HEK293 (cell line): Measurements from ENCODE around the gene VPS26B.

Source experiments
- CTCF ChIA-PET: fragments of 350-600 bp; formaldehyde crosslinking; extraction: SDS; loops from one replicate; lab custom pipeline; 2021; ENCODE audit warnings: antibody characterized with exemption; lab: Yijun Ruan, JAX
- POLR2A ChIA-PET: fragments of 300-600 bp; formaldehyde crosslinking; extraction: SDS; loops from one replicate; lab custom pipeline; 2020; ENCODE audit warnings: antibody characterized with exemption, inconsistent platforms; lab: Yijun Ruan, JAX
- H3K27ac ChIP-seq: fragments of 200-500 bp; sonication (Bioruptor generic); 2 replicates; pipeline ENCODE4 v1.5.1; 2014; ENCODE audit warnings: low read depth, low read length, control low read depth, inconsistent platforms; ENCODE audit errors: extremely low read depth
- H3K36me3 ChIP-seq, 2 experiments: fragments of 200-500 bp in 1 of 2; sonication (Bioruptor generic) in 1 of 2; 1 replicate in 1 of 2; 2 replicates in 1 of 2; pipeline ENCODE4 v1.5.1; 2014 to 2017; ENCODE audit warnings: inconsistent platforms in 2 of 2, low read length in 2 of 2; ENCODE audit not compliant: control insufficient read depth in 2 of 2, insufficient read depth in 1 of 2
- H3K4me1 ChIP-seq: fragments of 200-500 bp; sonication (Bioruptor generic); 2 replicates; pipeline ENCODE4 v1.5.1; 2014; ENCODE audit warnings: mild to moderate bottlenecking, low read length, inconsistent platforms; ENCODE audit not compliant: control insufficient read depth, insufficient read depth
- H3K4me3 ChIP-seq: 2 replicates; pipeline ENCODE4 v1.5.1; 2011; ENCODE audit warnings: low read depth, mild to moderate bottlenecking, control low read depth, low read length, moderate library complexity
- H3K9me3 ChIP-seq: fragments of 200-500 bp; sonication (Bioruptor generic); 2 replicates; pipeline ENCODE4 v1.5.1; 2014; ENCODE audit warnings: low read depth, low read length, inconsistent platforms; ENCODE audit not compliant: control insufficient read depth, insufficient read depth
- AEBP2 ChIP-seq: fragments of 450-650 bp; formaldehyde crosslinking; IDR thresholded peaks from 2 replicates; pipeline ENCODE4 v1.5.1; 2016; ENCODE audit warnings: missing biosample characterization, missing genetic modification characterization, borderline replicate concordance
- BCL6B ChIP-seq: fragments of 450-650 bp; formaldehyde crosslinking; IDR thresholded peaks from 2 replicates; pipeline ENCODE4 v1.5.1; 2017; ENCODE audit warnings: missing biosample characterization, missing genetic modification characterization
- GLIS1 ChIP-seq: fragments of 450-650 bp; formaldehyde crosslinking; IDR thresholded peaks from 2 replicates; pipeline ENCODE4 v1.5.1; 2016; ENCODE audit warnings: missing biosample characterization, missing genetic modification characterization
- PRDM6 ChIP-seq: fragments of 450-650 bp; formaldehyde crosslinking; IDR thresholded peaks from 2 replicates; pipeline ENCODE4 v1.5.1; 2017; ENCODE audit warnings: missing biosample characterization, missing genetic modification characterization
- SCRT2 ChIP-seq: fragments of 450-650 bp; formaldehyde crosslinking; IDR thresholded peaks from 2 replicates; pipeline ENCODE4 v1.5.1; 2016; ENCODE audit warnings: missing biosample characterization, missing genetic modification characterization
- SETDB1 ChIP-seq: IDR thresholded peaks from one replicate; pipeline ENCODE4 v1.6.1; 2017; ENCODE audit warnings: mild to moderate bottlenecking, low read length, moderate library complexity, mixed read lengths; ENCODE audit not compliant: insufficient read length
- ZBTB20 ChIP-seq: fragments of 450-650 bp; formaldehyde crosslinking; IDR thresholded peaks from 2 replicates; pipeline ENCODE4 v1.5.1; 2016; ENCODE audit warnings: missing biosample characterization, missing genetic modification characterization
- ZBTB26 ChIP-seq: fragments of 450-650 bp; formaldehyde crosslinking; optimal IDR thresholded peaks from 2 replicates; pipeline ENCODE3; 2016; ENCODE audit warnings: missing biosample characterization, mild to moderate bottlenecking, missing genetic modification characterization
- ZNF133 ChIP-seq: fragments of 450-650 bp; formaldehyde crosslinking; IDR thresholded peaks from 2 replicates; pipeline ENCODE4 v1.5.1; 2016; ENCODE audit warnings: missing biosample characterization, missing genetic modification characterization
- ZNF302 ChIP-seq: fragments of 450-650 bp; formaldehyde crosslinking; IDR thresholded peaks from 2 replicates; pipeline ENCODE4 v1.5.1; 2016; ENCODE audit warnings: missing biosample characterization, missing genetic modification characterization, low read depth
- ZNF362 ChIP-seq: fragments of 450-650 bp; formaldehyde crosslinking; IDR thresholded peaks from 2 replicates; pipeline ENCODE4 v1.5.1; 2016; ENCODE audit warnings: missing biosample characterization, missing genetic modification characterization
- ZNF544 ChIP-seq: fragments of 450-650 bp; formaldehyde crosslinking; IDR thresholded peaks from 2 replicates; pipeline ENCODE4 v1.5.0; 2017; ENCODE audit warnings: missing biosample characterization, missing genetic modification characterization
- ZNF560 ChIP-seq: fragments of 450-650 bp; formaldehyde crosslinking; IDR thresholded peaks from 2 replicates; pipeline ENCODE4 v1.5.1; 2017; ENCODE audit warnings: missing biosample characterization, missing genetic modification characterization, borderline replicate concordance
- ZNF654 ChIP-seq: fragments of 450-650 bp; formaldehyde crosslinking; IDR thresholded peaks from 2 replicates; pipeline ENCODE4 v1.5.1; 2016; ENCODE audit warnings: low read depth, missing biosample characterization, missing genetic modification characterization
- ZNF791 ChIP-seq: fragments of 450-650 bp; formaldehyde crosslinking; IDR thresholded peaks from 2 replicates; pipeline ENCODE4 v1.5.1; 2016; ENCODE audit warnings: missing biosample characterization, missing genetic modification characterization

VPS26B gene

GRCh38 chr11:134229126-134229790 is 4.8 kb downstream of the VPS26B start:
- Histone ChIP-seq H3K4me1 (peaks cover 7% of the 10 kb centered on the region; the same call in 1 of the 2 replicates), H3K9me3 (no peaks in the 10 kb centered on the region), H3K27ac (no peak overlapping the region), H3K4me3 (no peak overlapping the region), H3K36me3 (peaks cover 0 to 19% of the 10 kb centered on the region in 2 experiments; a peak in 1 of 3 replicates)
- ChIA-PET CTCF (no interaction called here), POLR2A (no interaction called here)
- TF ChIP-seq ZBTB26 (tag by site-specific recombination) = no peak
- 0 out of 2 replicates have a peak, but pooled peaks have one; percentile 16 for TF ChIP-seq GLIS1
- TF ChIP-seq PRDM6 = no peak
- TF ChIP-seq ZNF791 (tag by site-specific recombination) = no peak
- no peak for TF ChIP-seq BCL6B (tag by site-specific recombination)
- no peak for TF ChIP-seq ZNF654 (tag by site-specific recombination)

GRCh38 chr11:134230339-134230738 is 5.9 kb downstream of the VPS26B start:
- Histone ChIP-seq H3K27ac (no peak overlapping the region), H3K4me3 (no peak overlapping the region), H3K9me3 (no peaks in the 10 kb centered on the region), H3K4me1 (peaks cover 7% of the 10 kb centered on the region; the same call in 1 of the 2 replicates), H3K36me3 (peaks cover 0 to 28% of the 10 kb centered on the region in 2 experiments; a peak in 1 of 3 replicates)
- TF ChIP-seq SCRT2 (tag by site-specific recombination) (peak; percentile 69), ZNF544 (tag by site-specific recombination) (no peak)
- POLR2A ChIA-PET = no interaction called here
- CTCF ChIA-PET = no interaction called here

GRCh38 chr11:134231958-134232659 is 7.6 kb downstream of the VPS26B start:
- H3K4me1 ChIP-seq = no peaks in the 10 kb centered on the region
- no peak for TF ChIP-seq SETDB1
- POLR2A ChIA-PET = interaction anchor here (0.7 kb wide), 1 partner anchor 65 kb away, joined by 3 read pairs; no protein-coding TSS in a partner anchor
- H3K27ac ChIP-seq = no peak overlapping the region
- CTCF ChIA-PET = no interaction called here
- peaks cover 0 to 36% of the 10 kb centered on the region in 2 experiments; a peak in 1 of 3 replicates for H3K36me3 ChIP-seq
- H3K9me3 ChIP-seq = no peaks in the 10 kb centered on the region
- no peak overlapping the region for H3K4me3 ChIP-seq

GRCh38 chr11:134233729-134234179 is 9.3 kb downstream of the VPS26B start:
- POLR2A ChIA-PET = interaction anchor here (3.2 kb wide), 1 partner anchor 9 kb away, joined by 15 read pairs; the partner anchor contains the start of genes NCAPD3 and VPS26B
- CTCF ChIA-PET = interaction anchor here (0.9 to 1.5 kb wide), 3 partner anchors 9 to 307 kb away, joined by 3 read pairs; no protein-coding TSS in a partner anchor
- Histone ChIP-seq H3K27ac (no peak overlapping the region), H3K36me3 (peaks cover 0 to 37% of the 10 kb centered on the region in 2 experiments; a peak in 1 of 3 replicates), H3K4me1 (no peaks in the 10 kb centered on the region), H3K4me3 (no peak overlapping the region), H3K9me3 (no peaks in the 10 kb centered on the region)
- TF ChIP-seq AEBP2 (tag by site-specific recombination) = no peak
- no peak for TF ChIP-seq ZBTB20 (tag by site-specific recombination)
- no peak for TF ChIP-seq ZNF560 (tag by site-specific recombination)
- TF ChIP-seq ZNF362 (tag by site-specific recombination) = no peak
- no peak for TF ChIP-seq ZNF133
- TF ChIP-seq ZNF302 (tag by site-specific recombination) = no peak
